ENCODE data around the gene PCDHA7.
"Not testable (repeated sequence)": the region's sequence is repeated elsewhere in the genome, so short reads cannot be mapped to it uniquely, and the experiment has no call there.

The PCDHA7 gene

DNA sequence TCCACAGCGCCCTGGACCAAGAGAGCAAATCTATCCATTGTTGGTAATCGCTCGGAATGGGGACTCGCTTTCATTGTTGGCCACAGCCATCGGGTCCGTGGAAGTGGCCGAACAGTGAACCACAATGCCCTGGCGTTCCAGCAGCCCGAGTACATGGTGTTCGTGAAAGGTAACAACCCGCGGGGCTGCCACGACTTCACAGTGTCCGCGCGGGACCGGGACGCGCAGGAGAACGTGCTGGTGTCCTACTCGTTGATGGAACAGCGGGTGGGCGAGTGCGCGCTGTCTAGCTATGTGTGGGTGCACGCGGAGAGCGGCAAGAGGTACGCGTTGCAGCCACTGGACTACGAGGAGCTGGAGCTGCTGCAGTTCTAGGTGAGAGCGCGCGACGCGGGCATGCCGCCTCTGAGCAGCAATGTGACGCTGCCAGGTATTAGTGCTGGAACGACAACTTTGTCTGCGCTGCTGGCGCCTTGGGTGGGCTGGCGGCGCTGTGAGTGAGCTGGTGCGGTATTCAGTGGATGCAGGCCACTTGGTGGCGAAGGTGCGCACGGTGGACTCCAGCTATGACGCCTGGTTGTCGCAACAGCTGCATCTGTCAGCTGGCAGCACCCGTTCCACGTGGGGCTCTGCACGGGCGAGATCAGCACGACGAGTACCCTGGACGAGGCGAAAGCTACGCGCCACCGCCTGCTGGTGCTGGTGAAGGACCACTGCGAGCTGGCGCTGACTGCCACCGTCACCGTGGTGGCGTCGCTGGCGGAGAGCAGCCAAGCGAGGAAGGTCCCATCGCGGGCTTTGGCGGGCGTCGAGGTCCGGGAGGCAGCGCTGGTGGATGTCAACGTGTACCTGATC is 28.6 kb downstream of the PCDHA7 start:
- no peak for DNase-seq (ENCODE audit: low read depth in 2 of 3, low spot score in 1 of 3)

DNA sequence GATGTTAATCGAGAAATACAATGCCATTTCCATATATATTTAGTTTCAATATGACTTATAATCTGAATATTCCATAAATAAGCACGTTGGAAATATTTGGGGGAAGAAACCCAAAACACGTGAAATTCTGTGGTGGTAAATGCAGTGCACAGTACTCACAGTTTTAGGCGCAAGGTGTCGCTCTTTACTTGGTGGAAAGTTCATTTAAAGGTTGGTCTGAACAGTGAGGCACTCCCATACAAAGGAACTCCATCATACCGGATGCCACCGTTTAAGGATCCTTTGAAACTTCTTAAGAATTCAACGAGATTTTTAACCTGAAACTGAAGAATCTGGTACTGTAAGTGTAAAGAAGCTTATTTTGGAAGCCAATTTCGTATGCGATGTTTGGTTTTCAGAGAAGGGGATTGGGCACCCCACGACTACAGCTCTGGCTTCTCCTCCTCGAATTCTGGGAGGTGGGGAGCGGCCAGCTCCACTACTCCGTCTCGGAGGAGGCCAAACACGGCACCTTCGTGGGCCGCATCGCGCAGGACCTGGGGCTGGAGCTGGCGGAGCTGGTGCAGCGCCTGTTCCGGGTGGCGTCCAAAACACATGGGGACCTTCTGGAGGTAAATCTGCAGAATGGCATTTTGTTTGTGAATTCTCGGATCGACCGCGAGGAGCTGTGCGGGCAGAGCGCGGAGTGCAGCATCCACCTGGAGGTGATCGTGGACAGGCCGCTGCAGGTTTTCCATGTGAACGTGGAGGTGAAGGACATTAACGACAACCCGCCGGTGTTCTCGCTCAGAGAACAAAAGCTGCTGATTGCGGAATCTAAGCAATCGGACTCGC is 34.9 kb downstream of the PCDHA7 start, which contains the start of gene PCDHA11:
TSS of gene PCDHA11 (plus strand) at position 237 of the 834 bp plus-strand sequence. CDS start at position 384, 147 bp downstream.
- DNase-seq (ENCODE audit: low read depth in 2 of 3, low spot score in 1 of 3) = no peak

DNA sequence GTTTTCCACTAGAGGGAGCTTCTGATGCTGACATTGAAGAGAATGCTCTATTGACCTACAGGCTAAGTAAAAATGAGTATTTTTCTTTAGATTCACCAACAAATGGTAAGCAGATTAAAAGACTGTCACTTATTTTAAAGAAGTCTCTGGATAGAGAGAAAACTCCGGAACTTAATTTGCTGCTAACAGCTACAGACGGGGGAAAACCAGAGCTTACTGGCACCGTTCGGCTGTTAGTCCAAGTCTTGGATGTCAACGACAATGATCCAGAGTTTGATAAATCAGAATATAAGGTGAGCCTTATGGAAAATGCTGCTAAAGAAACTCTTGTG is 35.5 kb downstream of the PCDHA7 start:
- DNase-seq (ENCODE audit: low read depth in 2 of 3, low spot score in 1 of 3) = no peak

- DNase-seq (ENCODE audit: low read depth in 2 of 3, low spot score in 1 of 3) = no peak
These were observed 36.4 kb downstream of the PCDHA7 start for GRCh38 chr5:140870221-140871201.

GRCh38 chr5:140875085-140876065 is 41.3 kb downstream of the PCDHA7 start, which contains the start of gene PCDHA12:
Gene PCDHA12 (plus strand): TSS chr5:140875308. CDS start chr5:140875473, 165 bp downstream.
- DNase-seq (ENCODE audit: low read depth in 2 of 3, low spot score in 1 of 3) = no peak

GRCh38 chr5:140876541-140877261 is 42.6 kb downstream of the PCDHA7 start:
- not testable (repeated sequence) for DNase-seq (ENCODE audit: low read depth in 2 of 3, low spot score in 1 of 3)

DNA sequence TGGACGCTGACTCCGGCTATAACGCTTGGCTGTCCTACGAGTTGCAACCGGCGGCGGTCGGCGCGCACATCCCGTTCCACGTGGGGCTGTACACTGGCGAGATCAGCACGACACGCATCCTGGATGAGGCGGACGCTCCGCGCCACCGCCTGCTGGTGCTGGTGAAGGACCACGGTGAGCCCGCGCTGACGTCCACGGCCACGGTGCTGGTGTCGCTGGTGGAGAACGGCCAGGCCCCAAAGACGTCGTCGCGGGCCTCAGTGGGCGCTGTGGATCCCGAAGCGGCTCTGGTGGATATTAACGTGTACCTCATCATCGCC is 43.2 kb downstream of the PCDHA7 start:
- DNase-seq (ENCODE audit: low read depth in 2 of 3, low spot score in 1 of 3) = no peak

- no peak for DNase-seq (ENCODE audit: low read depth in 2 of 3, low spot score in 1 of 3)
These were observed 48.0 kb downstream of the PCDHA7 start, which contains the start of gene PCDHA13 for GRCh38 chr5:140881889-140882590. Gene PCDHA13 (plus strand): TSS chr5:140882124. CDS start chr5:140882269, 145 bp downstream.

GRCh38 chr5:140882591-140882899 is 48.5 kb downstream of the PCDHA7 start:
- no peak for DNase-seq (ENCODE audit: low read depth in 2 of 3, low spot score in 1 of 3)

- DNase-seq (ENCODE audit: low read depth in 2 of 3, low spot score in 1 of 3) = no peak
These were observed 49.3 kb downstream of the PCDHA7 start for GRCh38 chr5:140883373-140883772.

- no peak for DNase-seq (ENCODE audit: low read depth in 2 of 3, low spot score in 1 of 3)
These were observed 50.0 kb downstream of the PCDHA7 start for GRCh38 chr5:140883927-140884697.

All from stimulated activated CD4-positive, alpha-beta T cell treated with anti-CD3 and anti-CD28 coated beads, Interleukin-12 subunit alpha, Interleukin-12 subunit beta, amount 100 ng/mL, for 48 hours (primary cell).